ENCODE results near the gene PLPPR1. TPM values are rescaled to one million over a fixed set of nuclear protein-coding genes. Genes with fewer than 3 reads are reported as not detected.

PLPPR1 gene
- total RNA-seq, 6 experiments from 2014 or later: not detected

- H3K4me1 Mint-ChIP-seq (ENCODE audit: low read depth): no peaks in the 10 kb centered on the region
- H3K36me3 Mint-ChIP-seq (ENCODE audit: low read depth): no peaks in the 10 kb centered on the region
- DNase-seq: no peak
- H3K27ac Mint-ChIP-seq: no peak overlapping the region
- no peaks in the 10 kb centered on the region for H3K9me3 Mint-ChIP-seq
- no peak for TF ChIP-seq CTCF (IDR thresholded peaks at IDR 0.05)
- peaks cover 14% of the 10 kb centered on the region for H3K27me3 Mint-ChIP-seq (ENCODE audit: insufficient read depth)
- H3K4me3 Mint-ChIP-seq: no peak overlapping the region
Measured at GRCh38 chr9:101307524-101308213, 279.1 kb downstream of the PLPPR1 start.

GRCh38 chr9:101309139-101309538, 280.6 kb downstream of the PLPPR1 start:
- no peaks in the 10 kb centered on the region for H3K9me3 Mint-ChIP-seq
- no peak overlapping the region for H3K27ac Mint-ChIP-seq
- H3K27me3 Mint-ChIP-seq (ENCODE audit: insufficient read depth): peaks cover 11% of the 10 kb centered on the region
- no peak for TF ChIP-seq CTCF (IDR thresholded peaks at IDR 0.05)
- no peak overlapping the region for H3K4me3 Mint-ChIP-seq
- no peak for DNase-seq
- no peaks in the 10 kb centered on the region for H3K4me1 Mint-ChIP-seq (ENCODE audit: low read depth)
- no peaks in the 10 kb centered on the region for H3K36me3 Mint-ChIP-seq (ENCODE audit: low read depth)

- Mint-ChIP-seq H3K4me1 (ENCODE audit: low read depth) (no peaks in the 10 kb centered on the region), H3K27me3 (ENCODE audit: insufficient read depth) (peaks cover 6% of the 10 kb centered on the region), H3K27ac (no peak overlapping the region), H3K4me3 (no peak overlapping the region), H3K36me3 (ENCODE audit: low read depth) (no peaks in the 10 kb centered on the region), H3K9me3 (no peaks in the 10 kb centered on the region)
- no peak for TF ChIP-seq CTCF (IDR thresholded peaks at IDR 0.05)
- DNase-seq: no peak
Measured at GRCh38 chr9:101311191-101311590, 282.7 kb downstream of the PLPPR1 start.

- DNase-seq: peak; percentile 81
- Mint-ChIP-seq H3K9me3 (no peaks in the 10 kb centered on the region), H3K4me1 (ENCODE audit: low read depth) (no peaks in the 10 kb centered on the region), H3K27me3 (ENCODE audit: insufficient read depth) (peaks cover 8% of the 10 kb centered on the region), H3K27ac (no peak overlapping the region), H3K4me3 (no peak overlapping the region), H3K36me3 (ENCODE audit: low read depth) (no peaks in the 10 kb centered on the region)
- TF ChIP-seq CTCF (IDR thresholded peaks at IDR 0.05): peak; percentile 89
Measured at GRCh38 chr9:101311758-101312420, 283.4 kb downstream of the PLPPR1 start.

GRCh38 chr9:101312661-101313060, 284.1 kb downstream of the PLPPR1 start:
- Mint-ChIP-seq H3K36me3 (ENCODE audit: low read depth) (no peaks in the 10 kb centered on the region), H3K4me3 (no peak overlapping the region), H3K27ac (no peak overlapping the region), H3K4me1 (ENCODE audit: low read depth) (no peaks in the 10 kb centered on the region), H3K27me3 (ENCODE audit: insufficient read depth) (peaks cover 12% of the 10 kb centered on the region), H3K9me3 (no peaks in the 10 kb centered on the region)
- no peak for DNase-seq
- TF ChIP-seq CTCF (IDR thresholded peaks at IDR 0.05): no peak

All from HFFc6 (cell line).